Measurements from ENCODE around the gene SUFU.

The SUFU gene

GRCh38 chr10:102514487-102515311 lies 10.9 kb downstream of the SUFU start:
- TF ChIP-seq, protein P1, sequence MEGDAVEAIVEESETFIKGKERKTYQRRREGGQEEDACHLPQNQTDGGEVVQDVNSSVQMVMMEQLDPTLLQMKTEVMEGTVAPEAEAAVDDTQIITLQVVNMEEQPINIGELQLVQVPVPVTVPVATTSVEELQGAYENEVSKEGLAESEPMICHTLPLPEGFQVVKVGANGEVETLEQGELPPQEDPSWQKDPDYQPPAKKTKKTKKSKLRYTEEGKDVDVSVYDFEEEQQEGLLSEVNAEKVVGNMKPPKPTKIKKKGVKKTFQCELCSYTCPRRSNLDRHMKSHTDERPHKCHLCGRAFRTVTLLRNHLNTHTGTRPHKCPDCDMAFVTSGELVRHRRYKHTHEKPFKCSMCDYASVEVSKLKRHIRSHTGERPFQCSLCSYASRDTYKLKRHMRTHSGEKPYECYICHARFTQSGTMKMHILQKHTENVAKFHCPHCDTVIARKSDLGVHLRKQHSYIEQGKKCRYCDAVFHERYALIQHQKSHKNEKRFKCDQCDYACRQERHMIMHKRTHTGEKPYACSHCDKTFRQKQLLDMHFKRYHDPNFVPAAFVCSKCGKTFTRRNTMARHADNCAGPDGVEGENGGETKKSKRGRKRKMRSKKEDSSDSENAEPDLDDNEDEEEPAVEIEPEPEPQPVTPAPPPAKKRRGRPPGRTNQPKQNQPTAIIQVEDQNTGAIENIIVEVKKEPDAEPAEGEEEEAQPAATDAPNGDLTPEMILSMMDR (IDR thresholded peaks at IDR 0.05; ENCODE audit: insufficient read depth, low read depth, low read length, missing control alignments): no peak
- DNase-seq (ENCODE audit: low read depth): no peak
- H3K4me3 ChIP-seq (ENCODE audit: low read depth, low read length): no peak overlapping the region

DNA sequence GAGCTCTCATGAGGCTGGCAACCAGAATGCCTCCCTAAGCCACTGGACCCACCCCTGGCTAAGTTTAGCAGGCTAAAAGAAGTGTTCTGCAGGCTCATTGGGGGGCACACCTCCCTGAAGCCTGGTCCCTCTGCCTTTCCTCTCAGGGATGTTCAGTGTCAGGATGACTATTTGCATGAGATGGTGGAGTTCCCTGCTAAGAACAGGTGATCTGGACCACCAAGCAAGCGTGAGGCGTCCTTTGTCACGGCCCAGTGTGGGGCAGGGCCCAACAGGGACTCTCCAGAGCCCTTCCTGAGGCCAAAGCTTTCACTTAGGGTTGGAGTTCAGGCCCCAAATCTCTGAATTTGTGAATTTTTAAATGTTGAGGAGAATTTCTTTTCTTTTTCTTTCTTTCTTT lies 12.0 kb downstream of the SUFU start:
- TF ChIP-seq, protein P1 (IDR thresholded peaks at IDR 0.05; ENCODE audit: insufficient read depth, low read depth, low read length, missing control alignments): no peak
- no peak for DNase-seq (ENCODE audit: low read depth)
- no peak overlapping the region for H3K4me3 ChIP-seq (ENCODE audit: low read depth, low read length)

- DNase-seq (ENCODE audit: low read depth): no peak
- TF ChIP-seq, protein P1 (IDR thresholded peaks at IDR 0.05; ENCODE audit: insufficient read depth, low read depth, low read length, missing control alignments): no peak
- H3K4me3 ChIP-seq (ENCODE audit: low read depth, low read length): no peak overlapping the region
Measured at GRCh38 chr10:102517553-102517952, 13.8 kb downstream of the SUFU start.

DNA sequence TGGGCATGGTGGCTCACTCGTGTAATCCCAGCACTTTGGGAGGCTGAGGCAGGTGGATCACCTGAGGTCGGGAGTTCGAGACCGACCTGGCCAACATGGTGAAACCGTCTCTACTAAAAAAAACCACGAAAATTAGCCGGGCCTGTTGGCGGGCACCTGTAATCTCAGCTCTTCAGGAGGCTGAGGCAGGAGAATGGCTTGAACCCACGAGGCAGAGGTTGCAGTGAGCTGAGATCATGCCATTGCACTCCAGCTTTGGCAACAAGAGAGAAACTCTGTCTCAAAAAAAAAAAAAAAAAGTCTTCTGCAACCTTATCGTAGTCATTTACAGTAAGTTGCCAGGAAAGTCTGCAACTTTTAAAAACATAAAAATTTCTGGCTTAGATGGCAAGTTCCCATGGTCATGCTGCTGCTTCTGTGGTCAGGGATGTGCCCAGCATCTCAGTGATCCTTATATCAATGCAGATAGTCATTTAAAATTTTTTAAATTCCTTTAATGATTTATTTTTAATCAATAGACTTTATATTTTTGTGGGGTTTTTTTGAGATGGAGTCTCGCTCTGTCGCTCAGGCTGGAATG lies 15.6 kb downstream of the SUFU start:
- TF ChIP-seq, protein P1 (IDR thresholded peaks at IDR 0.05; ENCODE audit: insufficient read depth, low read depth, low read length, missing control alignments): no peak
- no peak for DNase-seq (ENCODE audit: low read depth)
- no peak overlapping the region for H3K4me3 ChIP-seq (ENCODE audit: low read depth, low read length)

DNA sequence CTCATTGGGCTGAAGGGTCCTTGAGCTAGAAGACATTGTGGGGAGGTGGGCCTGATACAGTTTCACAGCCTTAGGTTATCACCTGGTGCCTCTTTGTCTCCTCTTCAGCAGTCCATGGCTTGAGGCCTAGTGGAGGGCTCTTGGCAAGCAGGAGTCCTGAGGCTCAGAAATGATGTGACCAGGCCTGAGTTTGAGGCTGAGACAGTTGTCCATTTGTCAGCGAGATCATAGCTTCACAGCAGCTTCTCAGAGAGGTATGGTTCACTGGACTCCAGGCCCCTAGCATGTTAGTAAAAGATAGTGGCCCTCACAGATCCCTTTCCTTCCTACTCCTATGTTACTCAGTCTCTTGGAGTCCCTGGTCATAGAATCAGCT lies 19.1 kb downstream of the SUFU start:
- TF ChIP-seq, protein P1 (IDR thresholded peaks at IDR 0.05; ENCODE audit: insufficient read depth, low read depth, low read length, missing control alignments): no peak
- no peak for DNase-seq (ENCODE audit: low read depth)
- H3K4me3 ChIP-seq (ENCODE audit: low read depth, low read length): no peak overlapping the region

- TF ChIP-seq, protein P1 (IDR thresholded peaks at IDR 0.05; ENCODE audit: insufficient read depth, low read depth, low read length, missing control alignments): no peak
Measured at GRCh38 chr10:102523250-102524029, 19.7 kb downstream of the SUFU start.

More at GRCh38 chr10:102523250-102524029, 19.7 kb downstream of the SUFU start:
- DNase-seq (ENCODE audit: low read depth): peak; percentile 21
- H3K4me3 ChIP-seq (ENCODE audit: low read depth, low read length): no peak overlapping the region
